Activated CD4-positive, alpha-beta T cell treated with anti-CD3 and anti-CD28 coated beads, Interleukin-2, Interleukin-6, amounts not matched to agents 100 ng/mL and 50 ng/mL, durations not matched to agents 16 hours and 8 hours (primary cell): ENCODE results near the gene TUBD1.

Source experiments
- DNase-seq: peaks from one replicate; pipeline ENCODE4 v3.0.0-alpha.2; 2020

Gene TUBD1

DNA sequence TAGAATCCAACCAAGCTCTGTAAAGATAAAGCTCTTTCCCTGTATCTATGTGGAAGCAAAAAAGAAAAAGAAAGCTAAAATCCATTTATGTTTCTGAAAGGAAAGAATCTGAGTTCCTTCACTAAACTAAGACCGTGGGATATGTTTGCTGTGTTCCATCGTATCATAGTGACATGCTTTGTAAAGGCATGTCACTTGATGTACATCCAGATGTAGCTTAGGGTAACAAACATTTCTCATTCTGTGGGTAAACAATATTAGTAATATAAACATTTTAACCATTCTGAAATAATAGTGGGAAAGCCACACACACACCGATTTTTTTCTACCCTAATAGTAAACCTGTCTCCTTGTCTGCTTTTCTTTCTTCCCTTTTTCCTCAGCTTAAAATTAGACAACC is 78.1 kb downstream of the TUBD1 start:
- no peak for DNase-seq

DNA sequence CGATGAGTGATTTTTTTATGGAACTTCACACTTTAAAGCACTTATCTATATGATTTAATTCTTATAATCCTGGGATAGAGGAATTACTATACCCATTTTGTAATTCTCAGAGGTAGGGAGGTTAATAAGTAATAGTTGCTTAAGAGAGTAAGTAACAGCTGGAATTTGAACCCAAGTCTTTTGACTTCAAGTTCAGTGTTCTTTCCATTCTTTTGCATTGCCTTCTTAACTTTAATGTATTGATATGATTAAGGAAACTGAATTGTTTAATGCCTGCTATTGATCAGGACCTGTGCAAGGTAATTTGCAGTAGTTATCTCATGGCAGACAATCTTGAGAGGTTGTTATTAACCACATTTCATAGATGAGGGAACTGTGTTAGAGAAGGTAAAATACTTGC is 78.5 kb downstream of the TUBD1 start:
- DNase-seq, result no peak

DNA sequence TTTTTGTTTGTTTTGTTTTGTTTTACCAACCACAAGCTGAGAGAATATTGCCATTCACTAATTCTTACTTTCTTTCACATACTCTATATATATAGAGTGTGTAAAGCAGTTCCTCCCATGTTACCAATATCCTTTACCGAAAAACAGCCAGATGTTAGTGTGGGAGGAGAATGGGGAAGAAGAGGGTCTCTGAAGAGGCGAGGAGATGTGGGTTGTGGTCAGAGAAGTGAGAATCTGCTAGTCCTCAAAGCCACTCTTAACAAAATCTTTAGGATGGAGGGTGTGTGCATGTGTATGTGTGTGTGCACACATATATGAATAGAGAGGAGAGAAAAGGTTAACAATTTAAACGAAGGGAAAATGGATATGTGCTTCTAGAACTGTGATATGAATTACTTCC is 80.6 kb downstream of the TUBD1 start:
- no peak for DNase-seq

DNA sequence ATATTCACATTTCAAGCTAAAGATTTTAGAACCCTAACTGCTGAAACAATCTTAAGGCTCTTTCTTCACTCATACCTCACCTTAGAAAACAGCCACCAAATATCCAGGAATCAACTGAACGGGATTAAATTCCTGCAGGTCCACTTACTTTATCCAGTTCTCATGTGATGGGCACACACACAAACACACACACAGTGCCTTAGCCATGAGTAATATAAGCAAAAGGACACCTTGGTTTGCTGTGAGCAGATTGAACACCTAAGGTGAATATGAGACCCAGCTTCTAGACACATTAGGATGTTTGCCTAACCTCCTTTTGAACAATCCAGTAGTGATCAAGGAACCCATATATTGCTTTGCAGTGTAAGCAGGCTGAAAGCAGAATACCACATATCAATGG is 81.5 kb downstream of the TUBD1 start:
- DNase-seq, result no peak

DNA sequence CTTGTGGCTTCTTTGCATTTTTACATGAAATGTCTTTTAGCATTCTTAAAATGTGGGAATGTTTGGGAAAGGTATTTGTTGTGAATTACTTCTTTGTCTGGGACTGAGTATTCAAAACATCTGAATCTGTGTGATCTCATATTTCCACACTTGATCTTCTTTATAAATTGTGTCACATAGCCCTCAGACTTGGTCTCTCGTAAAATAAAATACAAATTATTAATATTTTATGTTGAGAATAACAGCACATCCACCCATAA is 81.9 kb downstream of the TUBD1 start:
- no peak for DNase-seq
